Measurements from ENCODE around the gene KCNAB1. TPM values are rescaled to one million over a fixed set of nuclear protein-coding genes. Genes with fewer than 3 reads are reported as not detected.

The KCNAB1 gene
- total RNA-seq, 1 experiment from 2014 or later: 1.0 TPM

- ATAC-seq: no peak
- no peaks in the 10 kb centered on the region for H3K36me3 Mint-ChIP-seq
These were observed 81.3 kb downstream of the KCNAB1 start for GRCh38 chr3:156201411-156202405.

GRCh38 chr3:156206157-156206556 lies 85.8 kb downstream of the KCNAB1 start:
- no peak for TF ChIP-seq KAT7 (CRISPR knock-in tag; IDR thresholded peaks at IDR 0.05; ENCODE audit: borderline replicate concordance)
- TF ChIP-seq MAX (CRISPR knock-in tag; IDR thresholded peaks at IDR 0.05): no peak
- no peak for TF ChIP-seq FOXP1 (CRISPR knock-in tag; IDR thresholded peaks at IDR 0.05; ENCODE audit: borderline replicate concordance)
- TF ChIP-seq SOX15 (CRISPR knock-in tag; IDR thresholded peaks at IDR 0.05): no peak
- no peak for TF ChIP-seq SMAD4 (CRISPR knock-in tag; IDR thresholded peaks at IDR 0.05)
- TF ChIP-seq NFYB (CRISPR knock-in tag; conservative IDR thresholded peaks at IDR 0.05; ENCODE audit: low read depth): no peak
- TF ChIP-seq JUN (CRISPR knock-in tag; IDR thresholded peaks at IDR 0.05): no peak
- TF ChIP-seq GRHL2 (CRISPR knock-in tag; IDR thresholded peaks at IDR 0.05; ENCODE audit: insufficient replicate concordance, severe bottlenecking): no peak
- TF ChIP-seq CREB1 (CRISPR knock-in tag; IDR thresholded peaks at IDR 0.05): no peak
- TF ChIP-seq HMGA2 (CRISPR knock-in tag; IDR thresholded peaks at IDR 0.05): no peak
- no peak for TF ChIP-seq GABPB1 (CRISPR knock-in tag; IDR thresholded peaks at IDR 0.05)
- TF ChIP-seq E2F5 (CRISPR knock-in tag; IDR thresholded peaks at IDR 0.05): no peak
- TF ChIP-seq E2F4 (CRISPR knock-in tag; IDR thresholded peaks at IDR 0.05; ENCODE audit: borderline replicate concordance, low read depth): no peak
- no peak for TF ChIP-seq ZNF512 (CRISPR knock-in tag; IDR thresholded peaks at IDR 0.05; ENCODE audit: borderline replicate concordance)
- no peak for TF ChIP-seq ZNF671 (CRISPR knock-in tag; IDR thresholded peaks at IDR 0.05)
- TF ChIP-seq SP1 (CRISPR knock-in tag; conservative IDR thresholded peaks at IDR 0.05): no peak
- no peak for TF ChIP-seq AFF4 (CRISPR knock-in tag; IDR thresholded peaks at IDR 0.05; ENCODE audit: borderline replicate concordance)
- peaks cover 4% of the 10 kb centered on the region; the same call in 1 of the 2 replicates for H3K9me3 Mint-ChIP-seq
- DNase-seq (ENCODE audit: low spot score) (no peak), ATAC-seq (no peak)
- no peaks in the 10 kb centered on the region for H3K27me3 Mint-ChIP-seq (ENCODE audit: low read depth)
- no peaks in the 10 kb centered on the region for H3K36me3 Mint-ChIP-seq
- no peaks in the 10 kb centered on the region for H3K4me1 Mint-ChIP-seq
- ChIA-PET CTCF (no interaction called here), POLR2A (no interaction called here)
- H3K4me3 Mint-ChIP-seq: no peak overlapping the region
- no peak overlapping the region for H3K27ac Mint-ChIP-seq

More at GRCh38 chr3:156201411-156202405, 81.3 kb downstream of the KCNAB1 start:
- TF ChIP-seq GTF2I (CRISPR knock-in tag; conservative IDR thresholded peaks at IDR 0.05) (no peak), ZNF263 (CRISPR knock-in tag; IDR thresholded peaks at IDR 0.05; ENCODE audit: low read depth) (no peak), ATF2 (CRISPR knock-in tag; IDR thresholded peaks at IDR 0.05; ENCODE audit: borderline replicate concordance, low read depth) (no peak)
- Mint-ChIP-seq H3K27ac (no peak overlapping the region), H3K4me3 (no peak overlapping the region), H3K9me3 (peaks cover 13% of the 10 kb centered on the region), H3K27me3 (ENCODE audit: low read depth) (no peaks in the 10 kb centered on the region; the same call in 1 of the 2 replicates), H3K4me1 (no peaks in the 10 kb centered on the region)
- ChIA-PET CTCF (no interaction called here), POLR2A (no interaction called here)
- DNase-seq (ENCODE audit: low spot score): no peak

Data from WTC11 (cell line).